ENCODE measurements around the gene HCN4. TPM values are rescaled to one million over a fixed set of nuclear protein-coding genes. Genes with fewer than 3 reads are reported as not detected.

Gene HCN4
- total and polyA plus RNA-seq, 2 of the 8 experiments (the other 6 are each of a cell fraction or from before 2014, with no cell fraction given) = 3.7 to 8.5 TPM

DNA sequence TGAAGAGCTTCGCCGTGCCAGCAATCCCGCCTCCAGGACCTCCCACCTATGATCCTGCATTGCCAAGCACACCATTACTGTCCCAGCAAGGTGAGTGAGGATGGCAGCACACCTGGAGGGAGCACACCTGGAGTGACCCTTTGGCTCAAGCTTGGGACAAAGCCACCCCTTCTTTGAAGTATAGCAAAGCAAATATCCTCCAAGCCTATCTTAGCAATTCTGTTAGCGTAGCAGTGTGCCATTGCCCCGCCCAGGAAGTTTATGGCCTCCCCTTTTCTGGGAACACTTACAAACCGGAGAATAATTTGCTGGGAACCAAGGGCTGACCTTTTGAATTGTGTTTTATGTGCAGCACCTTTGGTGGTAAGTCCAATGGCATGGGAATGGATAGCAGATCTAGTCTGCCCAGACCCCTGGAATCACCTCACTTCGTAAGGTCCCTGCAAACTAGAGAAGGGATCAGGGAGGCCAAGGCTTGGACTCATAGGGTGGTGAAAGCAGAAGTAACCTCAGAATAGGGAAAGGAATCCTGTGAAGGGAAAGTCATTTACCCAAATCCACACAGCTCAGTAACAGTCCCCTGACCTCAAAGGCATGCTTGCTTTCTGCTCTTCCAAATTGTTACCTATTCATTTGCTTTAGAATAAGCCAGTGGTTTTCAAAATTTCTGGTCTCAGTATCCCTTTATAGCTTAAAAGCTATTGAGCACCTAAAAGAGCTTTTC, 70.1 kb downstream of the HCN4 start:
- Histone ChIP-seq H3K79me2 (ENCODE audit: control insufficient read depth in 1 of 2, insufficient read depth in 2 of 2, low read length in 2 of 2) (no peaks in the 10 kb centered on the region), H3K14ac (ENCODE audit: insufficient read length) (no peak overlapping the region), H4K5ac (ENCODE audit: insufficient read length, low read depth, low read length) (no peak overlapping the region), H3K9ac (replicated peaks in 1 of 4; ENCODE audit: extremely low read depth in 1 of 4, low read depth in 3 of 4, low read length in 3 of 4) (no peak overlapping the region), H3K27ac (ENCODE audit: low read depth, low read length) (no peak overlapping the region), H3K36me3 (ENCODE audit: control insufficient read depth in 2 of 4, insufficient read depth in 4 of 4, low read length in 3 of 4) (peaks cover 12 to 33% (median 20%) of the 10 kb centered on the region in 4 experiments; a peak in 7 of 8 replicates), H4K91ac (replicated peaks; ENCODE audit: insufficient read length, low read length) (no peak overlapping the region), H3K27me3 (replicated peaks in 1 of 4; ENCODE audit: control insufficient read depth in 3 of 4, extremely low read depth in 1 of 4, insufficient read depth in 3 of 4, low read length in 3 of 4) (no peaks in the 10 kb centered on the region), H3K4me1 (replicated peaks in 1 of 4; ENCODE audit: control insufficient read depth in 3 of 4, insufficient read depth in 4 of 4, low read length in 3 of 4) (no peaks in the 10 kb centered on the region), H2BK120ac (replicated peaks; ENCODE audit: low read depth, low read length) (no peak overlapping the region), H3K4ac (replicated peaks; ENCODE audit: insufficient read length, low read depth, low read length) (no peak overlapping the region), H3K4me3 (ENCODE audit: extremely low read depth in 1 of 4, insufficient read depth in 2 of 4, low read depth in 3 of 4, low read length in 4 of 4) (no peak overlapping the region), H3K18ac (ENCODE audit: extremely low read depth, low read length) (no peak overlapping the region), H2BK12ac (ENCODE audit: low read depth, low read length) (no peak overlapping the region), H3K23ac (ENCODE audit: insufficient read length) (no peak overlapping the region), H2AFZ (ENCODE audit: low read length) (no peak overlapping the region), H3K4me2 (ENCODE audit: insufficient read depth in 1 of 2, low read depth in 2 of 2, low read length in 2 of 2) (no peak overlapping the region), H3K79me1 (ENCODE audit: low read depth, low read length) (no peaks in the 10 kb centered on the region), H2AK5ac (ENCODE audit: low read depth, low read length) (no peak overlapping the region), H2BK15ac (ENCODE audit: low read length) (no peak overlapping the region), H4K20me1 (replicated peaks in 1 of 2; ENCODE audit: control insufficient read depth in 1 of 2, insufficient read depth in 2 of 2, low read length in 2 of 2) (no peaks in the 10 kb centered on the region), H3K56ac (replicated peaks; ENCODE audit: insufficient read length, low read depth, low read length) (no peak overlapping the region), H2BK5ac (ENCODE audit: low read depth, low read length) (no peak overlapping the region), H2BK20ac (ENCODE audit: low read length) (no peak overlapping the region), H4K8ac (ENCODE audit: extremely low read depth, insufficient read depth, low read length) (no peak overlapping the region), H3K23me2 (ENCODE audit: low read depth, low read length) (no peaks in the 10 kb centered on the region), H3K9me3 (ENCODE audit: insufficient read depth in 2 of 2, low read depth in 1 of 2, low read length in 1 of 2) (no peaks in the 10 kb centered on the region)
- POLR2A ChIA-PET (ENCODE audit: partially characterized antibody) = interaction anchor here (0.5 kb wide), 1 partner anchor 235 kb away, joined by 5 read pairs; no protein-coding TSS in a partner anchor
- 84% methylated on average over 7 of the region's 7 CpGs; no CpG with 5 or more reads in 1 of the 2 experiments for WGBS, 2 experiments (ENCODE audit: extremely low coverage in 1 of 2, insufficient coverage in 1 of 2, insufficient read length in 1 of 2, insufficient replicate concordance in 2 of 2, low coverage in 1 of 2, low lambda C conversion rate in 2 of 2, missing lambda C conversion rate in 1 of 2)
- TF ChIP-seq JUN (IDR thresholded peaks at IDR 0.05; ENCODE audit: low read depth, low read length) (no peak), USF2 (IDR thresholded peaks at IDR 0.05; ENCODE audit: low read length) (no peak), SP2 (IDR thresholded peaks at IDR 0.05; ENCODE audit: low read length) (no peak), ZNF274 (IDR thresholded peaks at IDR 0.05; ENCODE audit: borderline replicate concordance, extremely low read depth, low read length) (no peak), FOSL1 (IDR thresholded peaks at IDR 0.05; ENCODE audit: insufficient read depth, low read depth, low read length) (no peak), POLR2AphosphoS5 (IDR thresholded peaks at IDR 0.05; ENCODE audit: low read depth, low read length) (no peak), SRF (IDR thresholded peaks at IDR 0.05; ENCODE audit: low read depth, low read length) (no peak), CHD2 (IDR thresholded peaks at IDR 0.05; ENCODE audit: low read length) (no peak), RNF2 (IDR thresholded peaks at IDR 0.05; ENCODE audit: borderline replicate concordance, low read depth, low read length, missing control alignments, poor library complexity, severe bottlenecking) (no peak), EGR1 (IDR thresholded peaks at IDR 0.05; ENCODE audit: borderline replicate concordance, low read depth, low read length) (no peak), NRF1 (IDR thresholded peaks at IDR 0.05; ENCODE audit: low read depth, low read length) (no peak), CTBP2 (IDR thresholded peaks at IDR 0.05; ENCODE audit: borderline replicate concordance, insufficient read depth, insufficient read length, low read length) (no peak)
- DNase-seq (ENCODE audit: low read depth in 1 of 2, low spot score in 2 of 2) (no peak), FAIRE-seq (no peak)
- CTCF ChIA-PET (ENCODE audit: partially characterized antibody) = interaction anchor here (1.0 to 2.0 kb wide), 5 partner anchors 9 to 402 kb away, joined by 3 to 9 read pairs (median 3); no protein-coding TSS in a partner anchor
